K562 (cell line): ENCODE results near the gene TRIM4. TPM values are rescaled to one million over a fixed set of nuclear protein-coding genes. Genes with fewer than 3 reads are reported as not detected.

Experiments used
- EP400 ChIP-seq: fragments of 450-650 bp; IDR thresholded peaks from 2 replicates; pipeline ENCODE4 v1.6.1; 2017; ENCODE audit warnings: antibody characterized with exemption, mild to moderate bottlenecking, moderate library complexity
- HSF4 ChIP-seq: fragments of 250-450 bp; sonication (Bioruptor Pico); IDR thresholded peaks from 2 replicates; pipeline ENCODE4 v2.1.2; 2022; ENCODE audit warnings: mild to moderate bottlenecking, moderate library complexity, borderline replicate concordance
- STAT5A ChIP-seq: IDR thresholded peaks from 2 replicates; pipeline ENCODE4 v1.6.1; 2012; ENCODE audit warnings: low read length, inconsistent platforms, borderline replicate concordance
- THRAP3 ChIP-seq: fragments of 450-650 bp; IDR thresholded peaks from 2 replicates; pipeline ENCODE4 v1.6.1; 2016; ENCODE audit warnings: mild to moderate bottlenecking, inconsistent platforms, borderline replicate concordance
- YY1 ChIP-seq, 3 experiments: IDR thresholded peaks; 2 replicates each; pipeline ENCODE4 v1.6.1; 2011; ENCODE audit warnings: low read length in 2 of 3, mild to moderate bottlenecking in 2 of 3, moderate library complexity in 2 of 3, borderline replicate concordance in 1 of 3, control low read depth in 1 of 3, low read depth in 1 of 3; ENCODE audit not compliant: insufficient read depth in 3 of 3, insufficient replicate concordance in 2 of 3, control insufficient read depth in 1 of 3, insufficient read length in 1 of 3; ENCODE audit errors: extremely low read depth in 1 of 3
- ZEB2 ChIP-seq: fragments of 450-650 bp; IDR thresholded peaks from 2 replicates; pipeline ENCODE4 v1.6.1; 2016
- polyA plus RNA-seq, 8 experiments: library from polyadenylated mRNA; depleted of rRNA in 4 of 8; stranded (reverse) in 5 of 8; unstranded in 3 of 8; fragments of >200 nt; fragmentation: Nextera tagmentation in 2 of 8; fragmentation: Illumina TruSeq in 1 of 8; extraction: Ambion mirVana in 2 of 8; extraction: Trizol in 1 of 8; gene quantifications; 2 replicates each; pipeline versions ENCODE4 v1.2.1 to v1.2.3, GENCODE V29; 2011 to 2014; ENCODE audit warnings: inconsistent platforms in 1 of 8, missing spikeins in 1 of 8
- total RNA-seq, 7 experiments: library from RNA; depleted of rRNA in 6 of 7; stranded (reverse); fragments of >200 nt in 6 of 7; fragmentation: Illumina TruSeq in 2 of 7; extraction: Trizol in 2 of 7; gene quantifications; 2 replicates each; pipeline versions ENCODE4 v1.2.1 to v1.2.3, GENCODE V29; 2011 to 2021; ENCODE audit warnings: low replicate concordance in 1 of 7
- TF ChIP-seq, protein P1 (sequence below): fragments of 250-450 bp; sonication (Bioruptor Pico); IDR thresholded peaks from 2 replicates; pipeline ENCODE4 v1.8.0; 2021; ENCODE audit warnings: moderate library complexity, mild to moderate bottlenecking, inconsistent platforms
- TF ChIP-seq, protein P2 (sequence below): fragments of 200-600 bp; sonication (generic); IDR thresholded peaks from one replicate; pipeline ENCODE4 v1.6.1; 2012; ENCODE audit warnings: mild to moderate bottlenecking, low read depth, low read length, inconsistent platforms
- TF ChIP-seq, protein P3 (sequence below), 2 experiments: fragments of 250-450 bp in 1 of 2; fragments of 450-650 bp in 1 of 2; sonication (Bioruptor Pico) in 1 of 2; IDR thresholded peaks; 2 replicates each; pipeline versions ENCODE4 v1.6.1 to v1.8.0; 2016 to 2021; ENCODE audit warnings: mild to moderate bottlenecking in 2 of 2, moderate library complexity in 2 of 2, missing compliant biosample characterization in 1 of 2, missing genetic modification characterization in 1 of 2
- TF ChIP-seq, protein P4 (sequence below): conservative IDR thresholded peaks from 2 replicates; pipeline ENCODE4 v1.6.1; 2011; ENCODE audit warnings: low read depth, mild to moderate bottlenecking, low read length; ENCODE audit not compliant: control insufficient read depth

Gene TRIM4
- total and polyA plus RNA-seq, 9 of the 15 experiments (the other 6 are each of a cell fraction or from before 2014, with no cell fraction given), result 6.2 to 28.3 (median 22.4) TPM

DNA sequence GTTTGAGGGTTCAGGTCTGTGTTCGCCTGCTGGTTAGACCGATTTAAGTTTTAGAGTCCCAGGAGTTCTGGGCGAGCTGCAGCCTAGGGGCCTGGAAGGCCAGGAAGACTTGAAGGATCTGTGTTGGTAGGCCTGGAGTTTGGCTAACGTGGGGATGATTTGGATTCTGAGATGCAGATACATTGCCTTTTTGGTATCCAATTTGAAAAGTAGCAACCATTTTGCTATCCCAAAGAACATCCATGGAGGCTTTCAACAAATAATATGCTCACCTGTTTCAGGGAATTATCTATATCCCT is 433 bp upstream of the TRIM4 start (continued):
- TF ChIP-seq YY1 (IDR thresholded peaks at IDR 0.05; ENCODE audit: borderline replicate concordance in 1 of 3, control insufficient read depth in 1 of 3, extremely low read depth in 1 of 3, insufficient read depth in 3 of 3, insufficient read length in 1 of 3, insufficient replicate concordance in 2 of 3, low read depth in 1 of 3, low read length in 2 of 3), result no peak
- no peak for TF ChIP-seq THRAP3
- TF ChIP-seq, protein P1, sequence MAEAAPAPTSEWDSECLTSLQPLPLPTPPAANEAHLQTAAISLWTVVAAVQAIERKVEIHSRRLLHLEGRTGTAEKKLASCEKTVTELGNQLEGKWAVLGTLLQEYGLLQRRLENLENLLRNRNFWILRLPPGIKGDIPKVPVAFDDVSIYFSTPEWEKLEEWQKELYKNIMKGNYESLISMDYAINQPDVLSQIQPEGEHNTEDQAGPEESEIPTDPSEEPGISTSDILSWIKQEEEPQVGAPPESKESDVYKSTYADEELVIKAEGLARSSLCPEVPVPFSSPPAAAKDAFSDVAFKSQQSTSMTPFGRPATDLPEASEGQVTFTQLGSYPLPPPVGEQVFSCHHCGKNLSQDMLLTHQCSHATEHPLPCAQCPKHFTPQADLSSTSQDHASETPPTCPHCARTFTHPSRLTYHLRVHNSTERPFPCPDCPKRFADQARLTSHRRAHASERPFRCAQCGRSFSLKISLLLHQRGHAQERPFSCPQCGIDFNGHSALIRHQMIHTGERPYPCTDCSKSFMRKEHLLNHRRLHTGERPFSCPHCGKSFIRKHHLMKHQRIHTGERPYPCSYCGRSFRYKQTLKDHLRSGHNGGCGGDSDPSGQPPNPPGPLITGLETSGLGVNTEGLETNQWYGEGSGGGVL (CRISPR knock-in tag), result no peak
- TF ChIP-seq, protein P2, sequence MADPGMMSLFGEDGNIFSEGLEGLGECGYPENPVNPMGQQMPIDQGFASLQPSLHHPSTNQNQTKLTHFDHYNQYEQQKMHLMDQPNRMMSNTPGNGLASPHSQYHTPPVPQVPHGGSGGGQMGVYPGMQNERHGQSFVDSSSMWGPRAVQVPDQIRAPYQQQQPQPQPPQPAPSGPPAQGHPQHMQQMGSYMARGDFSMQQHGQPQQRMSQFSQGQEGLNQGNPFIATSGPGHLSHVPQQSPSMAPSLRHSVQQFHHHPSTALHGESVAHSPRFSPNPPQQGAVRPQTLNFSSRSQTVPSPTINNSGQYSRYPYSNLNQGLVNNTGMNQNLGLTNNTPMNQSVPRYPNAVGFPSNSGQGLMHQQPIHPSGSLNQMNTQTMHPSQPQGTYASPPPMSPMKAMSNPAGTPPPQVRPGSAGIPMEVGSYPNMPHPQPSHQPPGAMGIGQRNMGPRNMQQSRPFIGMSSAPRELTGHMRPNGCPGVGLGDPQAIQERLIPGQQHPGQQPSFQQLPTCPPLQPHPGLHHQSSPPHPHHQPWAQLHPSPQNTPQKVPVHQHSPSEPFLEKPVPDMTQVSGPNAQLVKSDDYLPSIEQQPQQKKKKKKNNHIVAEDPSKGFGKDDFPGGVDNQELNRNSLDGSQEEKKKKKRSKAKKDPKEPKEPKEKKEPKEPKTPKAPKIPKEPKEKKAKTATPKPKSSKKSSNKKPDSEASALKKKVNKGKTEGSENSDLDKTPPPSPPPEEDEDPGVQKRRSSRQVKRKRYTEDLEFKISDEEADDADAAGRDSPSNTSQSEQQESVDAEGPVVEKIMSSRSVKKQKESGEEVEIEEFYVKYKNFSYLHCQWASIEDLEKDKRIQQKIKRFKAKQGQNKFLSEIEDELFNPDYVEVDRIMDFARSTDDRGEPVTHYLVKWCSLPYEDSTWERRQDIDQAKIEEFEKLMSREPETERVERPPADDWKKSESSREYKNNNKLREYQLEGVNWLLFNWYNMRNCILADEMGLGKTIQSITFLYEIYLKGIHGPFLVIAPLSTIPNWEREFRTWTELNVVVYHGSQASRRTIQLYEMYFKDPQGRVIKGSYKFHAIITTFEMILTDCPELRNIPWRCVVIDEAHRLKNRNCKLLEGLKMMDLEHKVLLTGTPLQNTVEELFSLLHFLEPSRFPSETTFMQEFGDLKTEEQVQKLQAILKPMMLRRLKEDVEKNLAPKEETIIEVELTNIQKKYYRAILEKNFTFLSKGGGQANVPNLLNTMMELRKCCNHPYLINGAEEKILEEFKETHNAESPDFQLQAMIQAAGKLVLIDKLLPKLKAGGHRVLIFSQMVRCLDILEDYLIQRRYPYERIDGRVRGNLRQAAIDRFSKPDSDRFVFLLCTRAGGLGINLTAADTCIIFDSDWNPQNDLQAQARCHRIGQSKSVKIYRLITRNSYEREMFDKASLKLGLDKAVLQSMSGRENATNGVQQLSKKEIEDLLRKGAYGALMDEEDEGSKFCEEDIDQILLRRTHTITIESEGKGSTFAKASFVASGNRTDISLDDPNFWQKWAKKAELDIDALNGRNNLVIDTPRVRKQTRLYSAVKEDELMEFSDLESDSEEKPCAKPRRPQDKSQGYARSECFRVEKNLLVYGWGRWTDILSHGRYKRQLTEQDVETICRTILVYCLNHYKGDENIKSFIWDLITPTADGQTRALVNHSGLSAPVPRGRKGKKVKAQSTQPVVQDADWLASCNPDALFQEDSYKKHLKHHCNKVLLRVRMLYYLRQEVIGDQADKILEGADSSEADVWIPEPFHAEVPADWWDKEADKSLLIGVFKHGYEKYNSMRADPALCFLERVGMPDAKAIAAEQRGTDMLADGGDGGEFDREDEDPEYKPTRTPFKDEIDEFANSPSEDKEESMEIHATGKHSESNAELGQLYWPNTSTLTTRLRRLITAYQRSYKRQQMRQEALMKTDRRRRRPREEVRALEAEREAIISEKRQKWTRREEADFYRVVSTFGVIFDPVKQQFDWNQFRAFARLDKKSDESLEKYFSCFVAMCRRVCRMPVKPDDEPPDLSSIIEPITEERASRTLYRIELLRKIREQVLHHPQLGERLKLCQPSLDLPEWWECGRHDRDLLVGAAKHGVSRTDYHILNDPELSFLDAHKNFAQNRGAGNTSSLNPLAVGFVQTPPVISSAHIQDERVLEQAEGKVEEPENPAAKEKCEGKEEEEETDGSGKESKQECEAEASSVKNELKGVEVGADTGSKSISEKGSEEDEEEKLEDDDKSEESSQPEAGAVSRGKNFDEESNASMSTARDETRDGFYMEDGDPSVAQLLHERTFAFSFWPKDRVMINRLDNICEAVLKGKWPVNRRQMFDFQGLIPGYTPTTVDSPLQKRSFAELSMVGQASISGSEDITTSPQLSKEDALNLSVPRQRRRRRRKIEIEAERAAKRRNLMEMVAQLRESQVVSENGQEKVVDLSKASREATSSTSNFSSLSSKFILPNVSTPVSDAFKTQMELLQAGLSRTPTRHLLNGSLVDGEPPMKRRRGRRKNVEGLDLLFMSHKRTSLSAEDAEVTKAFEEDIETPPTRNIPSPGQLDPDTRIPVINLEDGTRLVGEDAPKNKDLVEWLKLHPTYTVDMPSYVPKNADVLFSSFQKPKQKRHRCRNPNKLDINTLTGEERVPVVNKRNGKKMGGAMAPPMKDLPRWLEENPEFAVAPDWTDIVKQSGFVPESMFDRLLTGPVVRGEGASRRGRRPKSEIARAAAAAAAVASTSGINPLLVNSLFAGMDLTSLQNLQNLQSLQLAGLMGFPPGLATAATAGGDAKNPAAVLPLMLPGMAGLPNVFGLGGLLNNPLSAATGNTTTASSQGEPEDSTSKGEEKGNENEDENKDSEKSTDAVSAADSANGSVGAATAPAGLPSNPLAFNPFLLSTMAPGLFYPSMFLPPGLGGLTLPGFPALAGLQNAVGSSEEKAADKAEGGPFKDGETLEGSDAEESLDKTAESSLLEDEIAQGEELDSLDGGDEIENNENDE, result no peak
- TF ChIP-seq HSF4, result no peak
- TF ChIP-seq STAT5A, result no peak
- TF ChIP-seq, protein P3, sequence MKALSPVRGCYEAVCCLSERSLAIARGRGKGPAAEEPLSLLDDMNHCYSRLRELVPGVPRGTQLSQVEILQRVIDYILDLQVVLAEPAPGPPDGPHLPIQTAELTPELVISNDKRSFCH (CRISPR knock-in tag; IDR thresholded peaks at IDR 0.05), result no peak
- TF ChIP-seq, protein P3 (tag; IDR thresholded peaks at IDR 0.05), result no peak
- TF ChIP-seq, protein P4, sequence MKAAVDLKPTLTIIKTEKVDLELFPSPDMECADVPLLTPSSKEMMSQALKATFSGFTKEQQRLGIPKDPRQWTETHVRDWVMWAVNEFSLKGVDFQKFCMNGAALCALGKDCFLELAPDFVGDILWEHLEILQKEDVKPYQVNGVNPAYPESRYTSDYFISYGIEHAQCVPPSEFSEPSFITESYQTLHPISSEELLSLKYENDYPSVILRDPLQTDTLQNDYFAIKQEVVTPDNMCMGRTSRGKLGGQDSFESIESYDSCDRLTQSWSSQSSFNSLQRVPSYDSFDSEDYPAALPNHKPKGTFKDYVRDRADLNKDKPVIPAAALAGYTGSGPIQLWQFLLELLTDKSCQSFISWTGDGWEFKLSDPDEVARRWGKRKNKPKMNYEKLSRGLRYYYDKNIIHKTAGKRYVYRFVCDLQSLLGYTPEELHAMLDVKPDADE, result no peak
- TF ChIP-seq EP400, result no peak
- TF ChIP-seq ZEB2, result no peak
